Mucosa of descending colon (tissue), 3 donors: ENCODE measurements around the gene RNU1-1. TPM values are rescaled to one million over a fixed set of nuclear protein-coding genes. Genes with fewer than 3 reads are reported as not detected.
"Not testable (repeated sequence)": the region's sequence is repeated elsewhere in the genome, so short reads cannot be mapped to it uniquely, and the experiment has no call there.

Source experiments
- ATAC-seq: fragments of 200-7000 bp; cut with Tn5 transposase; one replicate; pipeline ENCODE4 v1.9.1; 2020; ENCODE audit warnings: mild to moderate bottlenecking, moderate library complexity
- DNase-seq, 3 donors: peaks; one replicate each; pipeline ENCODE4 v3.0.0-alpha.2; 2020
- H3K36me3 ChIP-seq: fragments of 200-600 bp; one replicate; pipeline ENCODE4 v1.8.0; 2021; ENCODE audit warnings: low read depth, mild to moderate bottlenecking
- H3K4me1 ChIP-seq: fragments of 200-600 bp; one replicate; pipeline ENCODE4 v1.8.0; 2021; ENCODE audit warnings: low read depth, mild to moderate bottlenecking
- H3K4me3 ChIP-seq: fragments of 200-600 bp; one replicate; pipeline ENCODE4 v1.8.0; 2021; ENCODE audit warnings: mild to moderate bottlenecking
- H3K9me3 ChIP-seq: fragments of 200-600 bp; one replicate; pipeline ENCODE4 v1.8.0; 2021; ENCODE audit warnings: mild to moderate bottlenecking
- intact Hi-C, 2 donors: fragments of 100-400 bp; cut with DNase I in 1 of 2; cut with micrococcal nuclease in 1 of 2; formaldehyde crosslinking; loops; one replicate each; pipeline versions ENCODE4 v1.11.0 to v1.11.1; 2022; cut with DNase I, micrococcal nuclease
- long read RNA-seq, 2 donors: library from polyadenylated mRNA; unstranded; transcript quantifications; one replicate each; pipeline ENCODE4 v2.0.0, GENCODE V29; 2019 to 2021
- total RNA-seq, 3 donors: library from RNA; stranded (reverse); fragmentation: NEBNext Ultra II Directional in 2 of 3; extraction: Animal tissue kit (Norgen Biotek cat#: 25700) in 2 of 3; gene quantifications; one replicate each; pipeline versions ENCODE4 v1.2.1 to v1.2.4, GENCODE V29; 2021 to 2023
- donor health status: DM: no; HTN: no; CAD: no; lungs with moderate emphysema.
- donor health status: DM: no; HTN: no; CAD: no.
- donor health status: DM: no; HTN: yes; CAD: no.

Gene RNU1-1
- total RNA-seq = 1,000 to 10,000 TPM; 2,195 to 6,222 (median 2,378) TPM
- long read RNA-seq, donor 1 = 0 reads
- long read RNA-seq, donor 2 = 0 reads

GRCh38 chr1:16514107-16515055 lies at the start of gene RNU1-1:
Gene RNU1-1, minus strand, starts transcription at chr1:16514285.
- H3K9me3 ChIP-seq, H3K4me1 ChIP-seq, intact Hi-C loops, H3K4me3 ChIP-seq, H3K36me3 ChIP-seq: not testable (repeated sequence)
- DNase-seq (peak; percentile 82 to 85 (median 85)), ATAC-seq (peak; percentile 73)

GRCh38 chr1:16561035-16561434 lies 47.0 kb upstream of the RNU1-1 start:
- H3K9me3 ChIP-seq, DNase-seq, H3K4me1 ChIP-seq, H3K4me3 ChIP-seq, intact Hi-C loops, ATAC-seq, H3K36me3 ChIP-seq: not testable (repeated sequence)

DNA sequence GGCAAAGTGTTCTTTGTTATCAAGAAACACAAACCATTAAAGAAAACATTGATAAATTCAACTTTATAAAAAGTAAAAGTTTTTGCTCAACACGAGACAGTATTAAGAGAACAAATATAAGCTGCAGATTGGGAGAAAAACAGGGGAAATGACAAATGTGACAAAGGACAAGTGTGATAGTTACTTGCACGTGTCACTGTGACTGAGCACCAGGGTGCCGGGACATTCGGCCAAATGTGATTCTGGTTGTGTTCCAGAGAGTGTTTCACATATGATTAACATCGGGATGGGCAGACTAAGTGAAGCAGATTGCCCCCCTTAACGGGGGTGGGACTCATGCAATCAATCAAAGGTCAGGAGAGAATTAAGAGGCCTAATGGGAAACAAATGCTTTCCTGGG lies 46.4 kb upstream of the RNU1-1 start:
- DNase-seq, H3K9me3 ChIP-seq, ATAC-seq, H3K4me1 ChIP-seq, H3K36me3 ChIP-seq, intact Hi-C loops, H3K4me3 ChIP-seq: not testable (repeated sequence)

- H3K4me3 ChIP-seq, H3K36me3 ChIP-seq, DNase-seq, ATAC-seq, H3K4me1 ChIP-seq, intact Hi-C loops, H3K9me3 ChIP-seq: not testable (repeated sequence)
Measured at GRCh38 chr1:16559688-16560087, 45.6 kb upstream of the RNU1-1 start.

GRCh38 chr1:16557034-16557433 lies 42.9 kb upstream of the RNU1-1 start:
- H3K36me3 ChIP-seq, H3K4me1 ChIP-seq, H3K4me3 ChIP-seq, ATAC-seq, DNase-seq, intact Hi-C loops, H3K9me3 ChIP-seq: not testable (repeated sequence)

- H3K4me1 ChIP-seq, H3K4me3 ChIP-seq, intact Hi-C loops, H3K36me3 ChIP-seq, ATAC-seq, DNase-seq, H3K9me3 ChIP-seq: not testable (repeated sequence)
Measured at GRCh38 chr1:16553244-16553643, 39.2 kb upstream of the RNU1-1 start.

- H3K4me3 ChIP-seq, H3K36me3 ChIP-seq, ATAC-seq, DNase-seq, H3K4me1 ChIP-seq, intact Hi-C loops, H3K9me3 ChIP-seq: not testable (repeated sequence)
Measured at GRCh38 chr1:16550212-16550918, 36.3 kb upstream of the RNU1-1 start.

GRCh38 chr1:16549545-16549944 lies 35.5 kb upstream of the RNU1-1 start:
- DNase-seq, intact Hi-C loops, H3K9me3 ChIP-seq, H3K4me3 ChIP-seq, H3K36me3 ChIP-seq, ATAC-seq, H3K4me1 ChIP-seq: not testable (repeated sequence)

GRCh38 chr1:16547502-16548241 lies 33.6 kb upstream of the RNU1-1 start:
- H3K4me1 ChIP-seq, H3K36me3 ChIP-seq, ATAC-seq, H3K4me3 ChIP-seq, intact Hi-C loops, H3K9me3 ChIP-seq, DNase-seq: not testable (repeated sequence)

GRCh38 chr1:16545682-16546095 lies 31.6 kb upstream of the RNU1-1 start:
- H3K36me3 ChIP-seq, H3K9me3 ChIP-seq, H3K4me1 ChIP-seq, intact Hi-C loops, DNase-seq, H3K4me3 ChIP-seq, ATAC-seq: not testable (repeated sequence)

GRCh38 chr1:16540421-16540893 lies 26.4 kb upstream of the RNU1-1 start:
- H3K36me3 ChIP-seq, H3K4me1 ChIP-seq, DNase-seq, ATAC-seq, intact Hi-C loops, H3K4me3 ChIP-seq, H3K9me3 ChIP-seq: not testable (repeated sequence)

- H3K36me3 ChIP-seq, ATAC-seq, H3K4me3 ChIP-seq, H3K4me1 ChIP-seq, H3K9me3 ChIP-seq, DNase-seq, intact Hi-C loops: not testable (repeated sequence)
Measured at GRCh38 chr1:16537528-16537927, 23.4 kb upstream of the RNU1-1 start.

- H3K4me3 ChIP-seq, ATAC-seq, H3K36me3 ChIP-seq, intact Hi-C loops, H3K4me1 ChIP-seq, DNase-seq, H3K9me3 ChIP-seq: not testable (repeated sequence)
Measured at GRCh38 chr1:16536796-16537195, 22.7 kb upstream of the RNU1-1 start.
